Stimulated activated memory B cell treated with anti-CD40 and anti-IgM and Interleukin-4, amounts not matched to agents 10 μg/mL and 1 μg/mL and 100 μg/mL, for 72 hours (primary cell): ENCODE measurements around the gene FMN2.

Source experiments
- ATAC-seq: fragments of 150-1000 bp; cut with Tn5 transposase; 2 replicates; pipeline ENCODE4 v1.10.0; 2021
- H3K27ac Mint-ChIP-seq: one replicate; pipeline ENCODE4 v1.8.0; 2022; ENCODE audit warnings: mild to moderate bottlenecking, mixed read lengths
- H3K27me3 Mint-ChIP-seq: one replicate; pipeline ENCODE4 v1.8.0; 2022; ENCODE audit warnings: mixed read lengths
- H3K36me3 Mint-ChIP-seq: one replicate; pipeline ENCODE4 v1.8.0; 2022; ENCODE audit warnings: mixed read lengths
- H3K4me1 Mint-ChIP-seq: one replicate; pipeline ENCODE4 v1.8.0; 2022; ENCODE audit warnings: mixed read lengths
- H3K4me3 Mint-ChIP-seq: one replicate; pipeline ENCODE4 v1.8.0; 2022; ENCODE audit warnings: mild to moderate bottlenecking, moderate library complexity, mixed read lengths
- H3K9me3 Mint-ChIP-seq: one replicate; pipeline ENCODE4 v1.8.0; 2022; ENCODE audit warnings: mixed read lengths

FMN2 gene

GRCh38 chr1:240475832-240476231 is 384.1 kb downstream of the FMN2 start:
- Mint-ChIP-seq H3K27ac (no peak overlapping the region), H3K9me3 (peaks cover 3% of the 10 kb centered on the region), H3K27me3 (no peaks in the 10 kb centered on the region), H3K4me3 (no peak overlapping the region), H3K36me3 (no peaks in the 10 kb centered on the region), H3K4me1 (no peaks in the 10 kb centered on the region)
- no peak for ATAC-seq

- ATAC-seq = no peak
- H3K4me3 Mint-ChIP-seq = no peak overlapping the region
- no peak overlapping the region for H3K27ac Mint-ChIP-seq
- no peaks in the 10 kb centered on the region for H3K4me1 Mint-ChIP-seq
- H3K36me3 Mint-ChIP-seq = no peaks in the 10 kb centered on the region
- no peaks in the 10 kb centered on the region for H3K27me3 Mint-ChIP-seq
- H3K9me3 Mint-ChIP-seq = peaks cover 4% of the 10 kb centered on the region
These were observed 386.9 kb downstream of the FMN2 start for GRCh38 chr1:240478536-240478935.

GRCh38 chr1:240484804-240485443 is 393.2 kb downstream of the FMN2 start:
- Mint-ChIP-seq H3K27me3 (no peaks in the 10 kb centered on the region), H3K27ac (no peak overlapping the region), H3K9me3 (peaks cover 6% of the 10 kb centered on the region), H3K4me1 (no peaks in the 10 kb centered on the region), H3K4me3 (no peak overlapping the region), H3K36me3 (no peaks in the 10 kb centered on the region)
- ATAC-seq = no peak

- H3K4me1 Mint-ChIP-seq = no peaks in the 10 kb centered on the region
- no peaks in the 10 kb centered on the region for H3K36me3 Mint-ChIP-seq
- no peak overlapping the region for H3K27ac Mint-ChIP-seq
- H3K27me3 Mint-ChIP-seq = no peaks in the 10 kb centered on the region
- no peak for ATAC-seq
- no peak overlapping the region for H3K4me3 Mint-ChIP-seq
- peaks cover 6% of the 10 kb centered on the region for H3K9me3 Mint-ChIP-seq
These were observed 394.9 kb downstream of the FMN2 start for GRCh38 chr1:240486611-240487010.

- H3K4me3 Mint-ChIP-seq = no peak overlapping the region
- H3K36me3 Mint-ChIP-seq = no peaks in the 10 kb centered on the region
- no peaks in the 10 kb centered on the region for H3K27me3 Mint-ChIP-seq
These were observed 395.8 kb downstream of the FMN2 start for GRCh38 chr1:240487493-240487892.

GRCh38 chr1:240491156-240491555 is 399.5 kb downstream of the FMN2 start:
- H3K36me3 Mint-ChIP-seq = no peaks in the 10 kb centered on the region
- H3K4me3 Mint-ChIP-seq = no peak overlapping the region
- no peak for ATAC-seq
- H3K27ac Mint-ChIP-seq = no peak overlapping the region
- H3K9me3 Mint-ChIP-seq = peaks cover 3% of the 10 kb centered on the region
- no peaks in the 10 kb centered on the region for H3K27me3 Mint-ChIP-seq
- H3K4me1 Mint-ChIP-seq = no peaks in the 10 kb centered on the region

More at GRCh38 chr1:240487493-240487892, 395.8 kb downstream of the FMN2 start:
- Mint-ChIP-seq H3K4me1 (no peaks in the 10 kb centered on the region), H3K9me3 (peaks cover 6% of the 10 kb centered on the region), H3K27ac (no peak overlapping the region)
- no peak for ATAC-seq

GRCh38 chr1:240491796-240492195 is 400.1 kb downstream of the FMN2 start:
- no peak overlapping the region for H3K27ac Mint-ChIP-seq
- no peak for ATAC-seq
- H3K4me1 Mint-ChIP-seq = no peaks in the 10 kb centered on the region
- H3K4me3 Mint-ChIP-seq = no peak overlapping the region
- H3K36me3 Mint-ChIP-seq = no peaks in the 10 kb centered on the region
- H3K27me3 Mint-ChIP-seq = no peaks in the 10 kb centered on the region
- H3K9me3 Mint-ChIP-seq = peaks cover 6% of the 10 kb centered on the region

- no peak for ATAC-seq
These were observed 401.3 kb downstream of the FMN2 start for GRCh38 chr1:240492832-240493440.

GRCh38 chr1:240495601-240496000 is 403.9 kb downstream of the FMN2 start:
- H3K4me1 Mint-ChIP-seq = no peaks in the 10 kb centered on the region
- peaks cover 6% of the 10 kb centered on the region for H3K9me3 Mint-ChIP-seq
- H3K4me3 Mint-ChIP-seq = no peak overlapping the region
- no peak for ATAC-seq
- H3K27me3 Mint-ChIP-seq = no peaks in the 10 kb centered on the region
- no peak overlapping the region for H3K27ac Mint-ChIP-seq
- H3K36me3 Mint-ChIP-seq = no peaks in the 10 kb centered on the region

More at GRCh38 chr1:240492832-240493440, 401.3 kb downstream of the FMN2 start:
- Mint-ChIP-seq H3K4me3 (no peak overlapping the region), H3K27me3 (no peaks in the 10 kb centered on the region), H3K4me1 (no peaks in the 10 kb centered on the region), H3K27ac (no peak overlapping the region), H3K9me3 (peaks cover 6% of the 10 kb centered on the region), H3K36me3 (no peaks in the 10 kb centered on the region)

- H3K9me3 Mint-ChIP-seq = peaks cover 6% of the 10 kb centered on the region
- H3K4me1 Mint-ChIP-seq = no peaks in the 10 kb centered on the region
- H3K36me3 Mint-ChIP-seq = no peaks in the 10 kb centered on the region
- ATAC-seq = no peak
- H3K27me3 Mint-ChIP-seq = no peaks in the 10 kb centered on the region
- no peak overlapping the region for H3K27ac Mint-ChIP-seq
- no peak overlapping the region for H3K4me3 Mint-ChIP-seq
These were observed 404.7 kb downstream of the FMN2 start for GRCh38 chr1:240496356-240496755.

GRCh38 chr1:240496941-240497340 is 405.3 kb downstream of the FMN2 start:
- Mint-ChIP-seq H3K27me3 (no peaks in the 10 kb centered on the region), H3K4me1 (no peaks in the 10 kb centered on the region), H3K4me3 (no peak overlapping the region), H3K36me3 (no peaks in the 10 kb centered on the region), H3K27ac (no peak overlapping the region), H3K9me3 (peaks cover 6% of the 10 kb centered on the region)
- ATAC-seq = no peak

GRCh38 chr1:240497908-240498307 is 406.2 kb downstream of the FMN2 start:
- Mint-ChIP-seq H3K36me3 (no peaks in the 10 kb centered on the region), H3K4me3 (no peak overlapping the region), H3K9me3 (peaks cover 6% of the 10 kb centered on the region), H3K27me3 (no peaks in the 10 kb centered on the region), H3K27ac (no peak overlapping the region), H3K4me1 (no peaks in the 10 kb centered on the region)
- no peak for ATAC-seq

GRCh38 chr1:240498335-240498734 is 406.7 kb downstream of the FMN2 start:
- Mint-ChIP-seq H3K36me3 (no peaks in the 10 kb centered on the region), H3K27ac (no peak overlapping the region), H3K4me3 (no peak overlapping the region), H3K9me3 (peaks cover 6% of the 10 kb centered on the region), H3K27me3 (no peaks in the 10 kb centered on the region), H3K4me1 (no peaks in the 10 kb centered on the region)
- ATAC-seq = no peak

GRCh38 chr1:240499012-240499411 is 407.3 kb downstream of the FMN2 start:
- H3K4me1 Mint-ChIP-seq = no peaks in the 10 kb centered on the region
- no peak overlapping the region for H3K4me3 Mint-ChIP-seq
- H3K9me3 Mint-ChIP-seq = peaks cover 6% of the 10 kb centered on the region
- ATAC-seq = no peak
- no peaks in the 10 kb centered on the region for H3K27me3 Mint-ChIP-seq
- H3K36me3 Mint-ChIP-seq = no peaks in the 10 kb centered on the region
- H3K27ac Mint-ChIP-seq = no peak overlapping the region

GRCh38 chr1:240500647-240501046 is 409.0 kb downstream of the FMN2 start:
- ATAC-seq = no peak
- Mint-ChIP-seq H3K4me1 (no peaks in the 10 kb centered on the region), H3K27me3 (no peaks in the 10 kb centered on the region), H3K36me3 (no peaks in the 10 kb centered on the region), H3K27ac (no peak overlapping the region), H3K9me3 (peaks cover 6% of the 10 kb centered on the region), H3K4me3 (no peak overlapping the region)

GRCh38 chr1:240501115-240501514 is 409.4 kb downstream of the FMN2 start:
- no peak overlapping the region for H3K4me3 Mint-ChIP-seq
- H3K36me3 Mint-ChIP-seq = no peaks in the 10 kb centered on the region
- no peaks in the 10 kb centered on the region for H3K27me3 Mint-ChIP-seq
- no peaks in the 10 kb centered on the region for H3K4me1 Mint-ChIP-seq
- peaks cover 6% of the 10 kb centered on the region for H3K9me3 Mint-ChIP-seq
- no peak overlapping the region for H3K27ac Mint-ChIP-seq
- ATAC-seq = no peak
